OCI-LY7 (cell line): ENCODE results near the gene PAWR. TPM values are rescaled to one million over a fixed set of nuclear protein-coding genes. Genes with fewer than 3 reads are reported as not detected.

ENCODE experiments used
- Bru-seq: library from RNA; stranded (reverse); fragments of 400-500 nt; gene quantifications from one replicate; lab custom pipeline; 2021; lab: Mats Ljungman, UMichigan
- BruChase-seq, 2 experiments: library from RNA; stranded (reverse); fragments of 400-500 nt; gene quantifications; one replicate each; lab custom pipeline; 2021; lab: Mats Ljungman, UMichigan
- BruUV-seq: library from RNA; stranded (reverse); fragments of 400-500 nt; replicated peaks from 2 replicates; lab custom pipeline; 2021; lab: Mats Ljungman, UMichigan
- CTCF ChIA-PET: fragments of 300-600 bp; sonication (Branson Sonifier 250); formaldehyde crosslinking; loops from one replicate; lab custom pipeline; 2022; ENCODE audit warnings: antibody characterized with exemption; ENCODE audit not compliant: unreplicated experiment; lab: Charles Lee
- POLR2A ChIA-PET: fragments of 300-600 bp; sonication (Branson Sonifier 250); formaldehyde crosslinking; loops from one replicate; lab custom pipeline; 2022; ENCODE audit warnings: antibody characterized with exemption; lab: Charles Lee
- DNase-seq: peaks from one replicate; pipeline ENCODE4 v3.0.0-alpha.2; 2015; ENCODE audit warnings: low spot score
- H2AFZ ChIP-seq: fragments of 200-600 bp; sonication (generic), shearing (Covaris generic); 2 replicates; pipeline ENCODE4 v1.6.1; 2014; ENCODE audit warnings: mild to moderate bottlenecking, antibody characterized with exemption, low read length, moderate library complexity
- H3K27ac ChIP-seq: fragments of 200-600 bp; sonication (generic); 2 replicates; pipeline ENCODE4 v1.5.1; 2014; ENCODE audit warnings: mixed run types, low read depth, mild to moderate bottlenecking, moderate library complexity, low read length, inconsistent platforms; ENCODE audit not compliant: poor library complexity, severe bottlenecking
- H3K36me3 ChIP-seq: fragments of 200-600 bp; sonication (generic); 2 replicates; pipeline ENCODE4 v1.6.1; 2014; ENCODE audit warnings: mild to moderate bottlenecking, antibody characterized with exemption, low read length, moderate library complexity, mixed read lengths; ENCODE audit not compliant: insufficient read depth
- H3K4me1 ChIP-seq: fragments of 200-600 bp; sonication (generic); 2 replicates; pipeline ENCODE4 v1.5.1; 2014; ENCODE audit warnings: mild to moderate bottlenecking, low read length; ENCODE audit not compliant: insufficient read depth, poor library complexity, severe bottlenecking
- H3K4me2 ChIP-seq: fragments of 200-600 bp; sonication (generic); 2 replicates; pipeline ENCODE4 v1.6.1; 2014; ENCODE audit warnings: mild to moderate bottlenecking, low read length
- H3K4me3 ChIP-seq: fragments of 200-600 bp; sonication (generic); 2 replicates; pipeline ENCODE4 v1.5.1; 2014; ENCODE audit warnings: mild to moderate bottlenecking, low read depth, low read length; ENCODE audit not compliant: poor library complexity, severe bottlenecking
- H3K79me2 ChIP-seq: fragments of 200-600 bp; sonication (generic); 2 replicates; pipeline ENCODE4 v1.6.1; 2016; ENCODE audit warnings: low read depth, mild to moderate bottlenecking, low read length, moderate library complexity, mixed read lengths; ENCODE audit not compliant: insufficient read depth
- H3K9me2 ChIP-seq: fragments of 200-600 bp; sonication (generic); 2 replicates; pipeline ENCODE4 v1.6.1; 2016; ENCODE audit warnings: mild to moderate bottlenecking, low read length, mixed read lengths; ENCODE audit not compliant: insufficient read depth
- H3K9me3 ChIP-seq: fragments of 200-600 bp; sonication (generic); 2 replicates; pipeline ENCODE4 v1.6.1; 2014; ENCODE audit warnings: mild to moderate bottlenecking, mixed run types, low read length, mixed read lengths
- H4K20me1 ChIP-seq: fragments of 200-600 bp; sonication (generic); 2 replicates; pipeline ENCODE4 v1.6.1; 2014; ENCODE audit warnings: mild to moderate bottlenecking, antibody characterized with exemption, low read length, moderate library complexity, mixed read lengths; ENCODE audit not compliant: insufficient read depth
- EZH2phosphoT487 ChIP-seq: fragments of 200-600 bp; sonication (generic); IDR thresholded peaks from 2 replicates; pipeline ENCODE4 v1.6.1; 2018; ENCODE audit warnings: low read depth, borderline replicate concordance, mild to moderate bottlenecking, mixed run types, antibody characterized with exemption, low read length, moderate library complexity, mixed read lengths
- intact Hi-C: fragments of 100-400 bp; cut with micrococcal nuclease; formaldehyde crosslinking; loops from one replicate; pipeline ENCODE4 v1.10.0; 2022; ENCODE audit not compliant: unreplicated experiment
- long read RNA-seq: library from polyadenylated mRNA; stranded (forward); transcript quantifications from one replicate; pipeline ENCODE4 v2.0.0, GENCODE V29; 2022
- total RNA-seq, 2 experiments: library from RNA; depleted of rRNA in 1 of 2; stranded (reverse); fragments of >200 nt in 1 of 2; shearing (Covaris generic) in 1 of 2; gene quantifications; 2 replicates each; pipeline ENCODE4 v1.2.3, GENCODE V29; 2014 to 2022
- TF ChIP-seq, protein P1 (sequence below): fragments of 200-600 bp; sonication (generic); conservative IDR thresholded peaks from 2 replicates; pipeline ENCODE4 v1.5.1; 2014; ENCODE audit warnings: mild to moderate bottlenecking, antibody characterized with exemption, low read length, moderate library complexity, mixed read lengths

Gene PAWR, protein sequence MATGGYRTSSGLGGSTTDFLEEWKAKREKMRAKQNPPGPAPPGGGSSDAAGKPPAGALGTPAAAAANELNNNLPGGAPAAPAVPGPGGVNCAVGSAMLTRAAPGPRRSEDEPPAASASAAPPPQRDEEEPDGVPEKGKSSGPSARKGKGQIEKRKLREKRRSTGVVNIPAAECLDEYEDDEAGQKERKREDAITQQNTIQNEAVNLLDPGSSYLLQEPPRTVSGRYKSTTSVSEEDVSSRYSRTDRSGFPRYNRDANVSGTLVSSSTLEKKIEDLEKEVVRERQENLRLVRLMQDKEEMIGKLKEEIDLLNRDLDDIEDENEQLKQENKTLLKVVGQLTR
- total RNA-seq (2014; rRNA removed; shearing (Covaris generic)): 186 and 263 TPM in 2 replicates
- total RNA-seq (2022): 107 and 110 TPM in 2 replicates
- percentile 90 among the genes with signal in this experiment for Bru-seq, nascent RNA
- BruChase-seq, experiment 1, labeled RNA remaining after a 6-hour chase: percentile 87 among the genes with signal in this experiment
- percentile 83 among the genes with signal in this experiment for BruChase-seq, experiment 2, labeled RNA remaining after a 2-hour chase
- long read RNA-seq, full-length matches to known transcripts: 13 of 85 reads
- long read RNA-seq, partial matches to known transcripts: 30 of 85 reads
- long read RNA-seq, other reads (novel, unspliced or antisense): 42 of 85 reads

DNA sequence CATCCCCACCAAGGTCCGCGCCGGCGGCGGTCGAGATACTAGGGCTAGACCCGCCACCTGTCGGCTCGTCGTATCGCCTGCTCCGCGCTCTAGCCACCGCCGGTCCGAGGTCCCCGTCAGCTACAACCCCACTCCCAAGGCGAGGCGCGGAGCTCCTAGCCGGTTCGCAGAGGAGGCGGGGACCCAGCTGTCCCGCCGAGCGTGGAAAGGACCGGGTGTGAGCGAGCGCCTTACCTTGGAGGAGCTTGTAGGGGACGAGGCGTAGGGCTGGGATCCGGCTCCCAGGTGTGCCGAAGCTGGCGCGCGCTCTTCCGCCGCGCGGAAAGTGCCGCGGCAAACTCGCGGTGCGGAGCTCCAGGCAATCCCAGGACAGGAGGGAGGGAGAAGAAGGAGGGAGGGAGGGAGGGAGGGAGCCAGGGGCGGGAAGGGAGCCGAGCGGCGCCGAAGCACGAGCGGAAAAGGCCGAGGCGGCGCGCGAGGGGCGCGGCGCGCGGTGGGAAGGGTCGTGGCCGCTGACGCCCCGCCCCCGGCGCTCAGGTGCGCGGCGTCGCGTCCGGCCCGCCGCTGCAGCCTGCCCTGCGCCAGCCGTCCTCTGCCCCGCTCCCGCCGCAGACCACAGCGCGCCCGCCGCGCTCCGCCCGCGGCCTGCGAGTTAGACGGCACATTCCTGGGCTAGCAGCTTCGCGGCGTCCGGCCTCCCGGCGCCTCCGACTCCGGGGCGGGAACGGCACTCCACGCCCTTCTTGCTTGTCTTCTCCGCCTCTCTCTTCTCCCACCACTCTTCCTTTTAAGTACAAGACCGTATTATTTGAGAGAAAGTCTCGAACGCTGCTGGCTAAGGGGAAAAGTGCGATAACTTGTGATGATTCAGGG lies at the start of gene PAWR:
Gene PAWR, minus strand, starts transcription at position 327 of the 873 bp plus-strand sequence. CDS start 720 bp downstream, outside the sequence.
- ChIA-PET CTCF (interaction anchor here (0.6 kb wide), 2 partner anchors 78 to 85 kb away, joined by 3 read pairs; no protein-coding TSS in a partner anchor), POLR2A (interaction anchor here (0.6 to 3.2 kb wide), 7 partner anchors 10 to 143 kb away, joined by 3 to 10 read pairs (median 4); no protein-coding TSS in a partner anchor)
- Histone ChIP-seq H3K79me2 (peaks cover 39% of the 10 kb centered on the region), H3K9me2 (no peaks in the 10 kb centered on the region), H3K4me2 (peak within 1 kb of the TSS; percentile 91), H3K27ac (peak within 1 kb of the TSS; percentile 84), H4K20me1 (peaks cover 21% of the 10 kb centered on the region), H3K4me3 (peak within 1 kb of the TSS; percentile 90), H3K9me3 (no peaks in the 10 kb centered on the region), H3K36me3 (peaks cover 25% of the 10 kb centered on the region), H2AFZ (peak within 1 kb of the TSS; percentile 95), H3K4me1 (peaks cover 18% of the 10 kb centered on the region)
- no TSS peak for BruUV-seq
- peak; percentile 87 for DNase-seq
- TF ChIP-seq, protein P1, sequence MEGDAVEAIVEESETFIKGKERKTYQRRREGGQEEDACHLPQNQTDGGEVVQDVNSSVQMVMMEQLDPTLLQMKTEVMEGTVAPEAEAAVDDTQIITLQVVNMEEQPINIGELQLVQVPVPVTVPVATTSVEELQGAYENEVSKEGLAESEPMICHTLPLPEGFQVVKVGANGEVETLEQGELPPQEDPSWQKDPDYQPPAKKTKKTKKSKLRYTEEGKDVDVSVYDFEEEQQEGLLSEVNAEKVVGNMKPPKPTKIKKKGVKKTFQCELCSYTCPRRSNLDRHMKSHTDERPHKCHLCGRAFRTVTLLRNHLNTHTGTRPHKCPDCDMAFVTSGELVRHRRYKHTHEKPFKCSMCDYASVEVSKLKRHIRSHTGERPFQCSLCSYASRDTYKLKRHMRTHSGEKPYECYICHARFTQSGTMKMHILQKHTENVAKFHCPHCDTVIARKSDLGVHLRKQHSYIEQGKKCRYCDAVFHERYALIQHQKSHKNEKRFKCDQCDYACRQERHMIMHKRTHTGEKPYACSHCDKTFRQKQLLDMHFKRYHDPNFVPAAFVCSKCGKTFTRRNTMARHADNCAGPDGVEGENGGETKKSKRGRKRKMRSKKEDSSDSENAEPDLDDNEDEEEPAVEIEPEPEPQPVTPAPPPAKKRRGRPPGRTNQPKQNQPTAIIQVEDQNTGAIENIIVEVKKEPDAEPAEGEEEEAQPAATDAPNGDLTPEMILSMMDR: peak; percentile 18; the same call in 1 of the 2 replicates
- no peak for TF ChIP-seq EZH2phosphoT487
- intact Hi-C loops: loop anchor here (2.0 to 5.0 kb wide), 3 partner anchors 142 to 1694 kb away; partner anchors contain the start of gene PPP1R12A

DNA sequence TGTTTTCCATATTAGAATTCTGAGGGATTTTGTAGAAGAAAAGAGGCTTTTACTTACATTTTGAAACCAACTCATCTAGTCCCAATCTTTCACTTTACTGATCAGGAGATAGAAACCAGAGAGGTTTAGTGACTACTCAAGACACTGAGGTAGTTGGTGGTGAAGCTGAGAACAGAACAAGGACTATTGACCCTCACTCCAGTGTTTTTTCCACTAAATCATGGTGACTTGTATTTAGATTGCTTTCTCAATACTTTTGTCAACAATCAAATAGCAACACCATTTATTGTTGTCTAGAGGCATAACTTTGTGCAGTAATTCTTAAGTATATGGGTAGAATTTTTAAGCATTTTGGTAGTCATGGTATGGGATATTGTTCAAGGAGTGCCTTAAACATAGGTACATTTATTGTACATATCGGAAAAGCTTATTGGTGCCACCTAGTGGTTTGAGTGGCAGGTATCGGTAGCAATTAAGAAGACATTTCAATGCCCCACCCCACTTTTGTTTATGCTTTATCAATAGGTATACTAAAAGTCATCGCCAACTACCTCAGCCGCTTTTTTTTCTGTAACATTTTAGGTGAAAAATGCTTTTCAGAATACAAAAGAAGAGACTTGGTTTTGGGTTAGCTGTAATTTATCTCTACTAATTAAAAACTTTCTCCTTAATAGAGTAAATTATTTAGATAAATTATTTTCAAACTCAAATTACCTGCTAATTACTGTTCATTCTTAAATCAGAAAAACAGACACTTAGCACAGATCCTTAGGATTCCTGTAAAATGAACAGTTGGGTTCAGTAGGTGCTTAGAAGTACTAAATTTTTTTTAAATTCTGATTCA lies 47.3 kb upstream of the PAWR start:
- no peaks in the 10 kb centered on the region for H3K36me3 ChIP-seq
- intact Hi-C loops: loop anchor here (1.0 to 5.0 kb wide), 3 partner anchors 190 to 331 kb away; no protein-coding TSS in a partner anchor
- no peaks in the 10 kb centered on the region for H3K4me1 ChIP-seq
- no peak overlapping the region for H3K4me3 ChIP-seq
- no peaks in the 10 kb centered on the region for H4K20me1 ChIP-seq
- ChIA-PET CTCF (interaction anchor here (0.6 kb wide), 1 partner anchor 254 kb away, joined by 4 read pairs; no protein-coding TSS in a partner anchor), POLR2A (no interaction called here)
- H3K9me2 ChIP-seq: no peaks in the 10 kb centered on the region
- no peak overlapping the region for H2AFZ ChIP-seq
- no peaks in the 10 kb centered on the region for H3K79me2 ChIP-seq
- BruUV-seq: no TSS peak
- DNase-seq: peak; percentile 71
- no peaks in the 10 kb centered on the region for H3K9me3 ChIP-seq
- no peak for TF ChIP-seq EZH2phosphoT487
- TF ChIP-seq, protein P1: peak; percentile 92
- no peak overlapping the region for H3K4me2 ChIP-seq
- H3K27ac ChIP-seq: no peak overlapping the region
